Loucy (cell line): Measurements from ENCODE around the gene PDE4D.

Experiments
- CTCF ChIP-seq: fragments of 200-600 bp; sonication (generic); conservative IDR thresholded peaks from 2 replicates; pipeline ENCODE4 v1.5.1; 2014; ENCODE audit warnings: mild to moderate bottlenecking, antibody characterized with exemption, low read length
- EZH2phosphoT487 ChIP-seq: fragments of 200-600 bp; IDR thresholded peaks from 2 replicates; pipeline ENCODE4 v1.6.1; 2018; ENCODE audit warnings: antibody characterized with exemption, mild to moderate bottlenecking, moderate library complexity, borderline replicate concordance

GRCh38 chr5:59919484-59919883 is 26.0 kb upstream of the PDE4D start:
- TF ChIP-seq CTCF (no peak), EZH2phosphoT487 (no peak)
